ENCODE data around the gene SAMD9. TPM values are rescaled to one million over a fixed set of nuclear protein-coding genes. Genes with fewer than 3 reads are reported as not detected.

SAMD9 gene
- total and polyA plus RNA-seq, 2 experiments from 2014 or later: 0.17 TPM; not detected in 1

DNA sequence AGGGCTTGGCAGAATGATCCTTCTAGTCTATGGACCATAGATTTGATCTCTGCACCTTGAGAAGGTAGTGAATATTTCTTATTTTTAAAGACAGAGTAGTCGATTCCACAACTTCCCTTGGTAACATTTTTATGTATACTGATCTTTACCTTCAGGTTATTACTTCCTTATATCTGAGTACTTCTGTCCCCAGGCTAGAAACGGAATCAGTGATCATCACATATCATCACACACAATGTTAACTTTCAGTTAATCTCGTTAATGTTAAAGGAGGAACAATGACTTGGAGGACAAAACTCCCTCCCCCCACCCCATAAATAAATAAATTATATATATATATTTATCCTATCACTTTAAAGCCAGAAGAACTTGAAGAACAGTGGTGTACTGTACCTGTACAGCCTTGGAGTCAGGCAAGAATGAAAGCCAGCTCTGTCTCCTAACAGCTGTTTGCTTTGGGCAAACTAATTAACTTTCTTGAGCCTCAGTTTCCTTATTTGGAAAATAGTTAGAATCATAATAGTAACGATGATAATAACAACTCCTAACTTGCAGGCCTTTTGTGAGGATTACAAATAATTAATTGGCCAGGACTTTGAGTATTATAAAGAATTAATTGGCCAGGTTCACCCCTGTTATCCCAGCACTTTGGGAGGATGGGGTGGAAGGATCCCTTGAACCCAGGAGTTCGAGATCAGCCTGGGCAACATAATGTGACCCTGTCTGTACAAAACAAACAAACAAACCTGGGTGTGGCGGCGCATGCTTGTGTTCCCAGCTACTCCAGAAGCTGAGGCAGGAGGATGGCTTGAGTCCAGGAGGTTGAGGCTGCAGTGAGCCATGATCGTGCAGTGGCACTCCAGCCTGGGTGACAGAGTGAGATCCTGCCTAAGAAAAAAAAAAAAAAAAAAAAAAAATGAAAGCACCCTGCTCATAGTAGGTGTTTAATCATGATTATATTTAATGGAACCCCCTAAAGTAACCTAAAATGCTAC, 63.5 kb downstream of the SAMD9 start (continued):
- TF ChIP-seq, protein P1, sequence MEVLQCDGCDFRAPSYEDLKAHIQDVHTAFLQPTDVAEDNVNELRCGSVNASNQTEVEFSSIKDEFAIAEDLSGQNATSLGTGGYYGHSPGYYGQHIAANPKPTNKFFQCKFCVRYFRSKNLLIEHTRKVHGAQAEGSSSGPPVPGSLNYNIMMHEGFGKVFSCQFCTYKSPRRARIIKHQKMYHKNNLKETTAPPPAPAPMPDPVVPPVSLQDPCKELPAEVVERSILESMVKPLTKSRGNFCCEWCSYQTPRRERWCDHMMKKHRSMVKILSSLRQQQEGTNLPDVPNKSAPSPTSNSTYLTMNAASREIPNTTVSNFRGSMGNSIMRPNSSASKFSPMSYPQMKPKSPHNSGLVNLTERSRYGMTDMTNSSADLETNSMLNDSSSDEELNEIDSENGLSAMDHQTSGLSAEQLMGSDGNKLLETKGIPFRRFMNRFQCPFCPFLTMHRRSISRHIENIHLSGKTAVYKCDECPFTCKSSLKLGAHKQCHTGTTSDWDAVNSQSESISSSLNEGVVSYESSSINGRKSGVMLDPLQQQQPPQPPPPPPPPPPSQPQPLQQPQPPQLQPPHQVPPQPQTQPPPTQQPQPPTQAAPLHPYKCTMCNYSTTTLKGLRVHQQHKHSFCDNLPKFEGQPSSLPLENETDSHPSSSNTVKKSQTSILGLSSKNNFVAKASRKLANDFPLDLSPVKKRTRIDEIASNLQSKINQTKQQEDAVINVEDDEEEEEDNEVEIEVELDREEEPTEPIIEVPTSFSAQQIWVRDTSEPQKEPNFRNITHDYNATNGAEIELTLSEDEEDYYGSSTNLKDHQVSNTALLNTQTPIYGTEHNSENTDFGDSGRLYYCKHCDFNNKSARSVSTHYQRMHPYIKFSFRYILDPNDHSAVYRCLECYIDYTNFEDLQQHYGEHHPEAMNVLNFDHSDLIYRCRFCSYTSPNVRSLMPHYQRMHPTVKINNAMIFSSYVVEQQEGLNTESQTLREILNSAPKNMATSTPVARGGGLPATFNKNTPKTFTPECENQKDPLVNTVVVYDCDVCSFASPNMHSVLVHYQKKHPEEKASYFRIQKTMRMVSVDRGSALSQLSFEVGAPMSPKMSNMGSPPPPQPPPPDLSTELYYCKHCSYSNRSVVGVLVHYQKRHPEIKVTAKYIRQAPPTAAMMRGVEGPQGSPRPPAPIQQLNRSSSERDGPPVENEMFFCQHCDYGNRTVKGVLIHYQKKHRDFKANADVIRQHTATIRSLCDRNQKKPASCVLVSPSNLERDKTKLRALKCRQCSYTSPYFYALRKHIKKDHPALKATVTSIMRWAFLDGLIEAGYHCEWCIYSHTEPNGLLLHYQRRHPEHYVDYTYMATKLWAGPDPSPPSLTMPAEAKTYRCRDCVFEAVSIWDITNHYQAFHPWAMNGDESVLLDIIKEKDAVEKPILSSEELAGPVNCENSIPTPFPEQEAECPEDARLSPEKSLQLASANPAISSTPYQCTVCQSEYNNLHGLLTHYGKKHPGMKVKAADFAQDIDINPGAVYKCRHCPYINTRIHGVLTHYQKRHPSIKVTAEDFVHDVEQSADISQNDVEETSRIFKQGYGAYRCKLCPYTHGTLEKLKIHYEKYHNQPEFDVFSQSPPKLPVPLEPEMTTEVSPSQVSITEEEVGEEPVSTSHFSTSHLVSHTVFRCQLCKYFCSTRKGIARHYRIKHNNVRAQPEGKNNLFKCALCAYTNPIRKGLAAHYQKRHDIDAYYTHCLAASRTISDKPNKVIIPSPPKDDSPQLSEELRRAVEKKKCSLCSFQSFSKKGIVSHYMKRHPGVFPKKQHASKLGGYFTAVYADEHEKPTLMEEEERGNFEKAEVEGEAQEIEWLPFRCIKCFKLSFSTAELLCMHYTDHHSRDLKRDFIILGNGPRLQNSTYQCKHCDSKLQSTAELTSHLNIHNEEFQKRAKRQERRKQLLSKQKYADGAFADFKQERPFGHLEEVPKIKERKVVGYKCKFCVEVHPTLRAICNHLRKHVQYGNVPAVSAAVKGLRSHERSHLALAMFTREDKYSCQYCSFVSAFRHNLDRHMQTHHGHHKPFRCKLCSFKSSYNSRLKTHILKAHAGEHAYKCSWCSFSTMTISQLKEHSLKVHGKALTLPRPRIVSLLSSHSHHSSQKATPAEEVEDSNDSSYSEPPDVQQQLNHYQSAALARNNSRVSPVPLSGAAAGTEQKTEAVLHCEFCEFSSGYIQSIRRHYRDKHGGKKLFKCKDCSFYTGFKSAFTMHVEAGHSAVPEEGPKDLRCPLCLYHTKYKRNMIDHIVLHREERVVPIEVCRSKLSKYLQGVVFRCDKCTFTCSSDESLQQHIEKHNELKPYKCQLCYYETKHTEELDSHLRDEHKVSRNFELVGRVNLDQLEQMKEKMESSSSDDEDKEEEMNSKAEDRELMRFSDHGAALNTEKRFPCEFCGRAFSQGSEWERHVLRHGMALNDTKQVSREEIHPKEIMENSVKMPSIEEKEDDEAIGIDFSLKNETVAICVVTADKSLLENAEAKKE (CRISPR knock-in tag; IDR thresholded peaks at IDR 0.05): no peak
- TF ChIP-seq, protein P2, sequence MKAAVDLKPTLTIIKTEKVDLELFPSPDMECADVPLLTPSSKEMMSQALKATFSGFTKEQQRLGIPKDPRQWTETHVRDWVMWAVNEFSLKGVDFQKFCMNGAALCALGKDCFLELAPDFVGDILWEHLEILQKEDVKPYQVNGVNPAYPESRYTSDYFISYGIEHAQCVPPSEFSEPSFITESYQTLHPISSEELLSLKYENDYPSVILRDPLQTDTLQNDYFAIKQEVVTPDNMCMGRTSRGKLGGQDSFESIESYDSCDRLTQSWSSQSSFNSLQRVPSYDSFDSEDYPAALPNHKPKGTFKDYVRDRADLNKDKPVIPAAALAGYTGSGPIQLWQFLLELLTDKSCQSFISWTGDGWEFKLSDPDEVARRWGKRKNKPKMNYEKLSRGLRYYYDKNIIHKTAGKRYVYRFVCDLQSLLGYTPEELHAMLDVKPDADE (IDR thresholded peaks at IDR 0.05): no peak
- TF ChIP-seq POLR2AphosphoS5 (IDR thresholded peaks at IDR 0.05; ENCODE audit: low read depth) (no peak), ZNF114 (CRISPR knock-in tag; IDR thresholded peaks at IDR 0.05) (no peak), ZNF331 (CRISPR knock-in tag; IDR thresholded peaks at IDR 0.05; ENCODE audit: low read depth) (no peak), JUNB (IDR thresholded peaks at IDR 0.05; ENCODE audit: unreplicated experiment) (no peak), STAT1 (IDR thresholded peaks at IDR 0.05; ENCODE audit: unreplicated experiment) (no peak), EZH2phosphoT487 (IDR thresholded peaks at IDR 0.05; ENCODE audit: unreplicated experiment) (no peak)
